CD4-positive, alpha-beta T cell treated with Interleukin-6 for 4 hours (primary cell): Measurements from ENCODE around the gene EIPR1.
"Not testable (repeated sequence)": the region's sequence is repeated elsewhere in the genome, so short reads cannot be mapped to it uniquely, and the experiment has no call there.

Experiments
- DNase-seq: peaks from one replicate; pipeline ENCODE4 v3.0.0-alpha.2; 2020; ENCODE audit warnings: mixed read lengths

Gene EIPR1

GRCh38 chr2:3301001-3301400 lies 76.6 kb downstream of the EIPR1 start:
- no peak for DNase-seq

- DNase-seq, result no peak
Observed at GRCh38 chr2:3300224-3300995, 77.2 kb downstream of the EIPR1 start.

- no peak for DNase-seq
Observed at GRCh38 chr2:3299703-3300102, 77.9 kb downstream of the EIPR1 start.

GRCh38 chr2:3299130-3299529 lies 78.5 kb downstream of the EIPR1 start:
- no peak for DNase-seq

- no peak for DNase-seq
Observed at GRCh38 chr2:3298191-3298590, 79.4 kb downstream of the EIPR1 start.

- DNase-seq, result no peak
Observed at GRCh38 chr2:3297523-3297922, 80.1 kb downstream of the EIPR1 start.

GRCh38 chr2:3296182-3296972 lies 81.2 kb downstream of the EIPR1 start:
- DNase-seq, result no peak

- no peak for DNase-seq
Observed at GRCh38 chr2:3294493-3294892, 83.1 kb downstream of the EIPR1 start.

- DNase-seq, result no peak
Observed at GRCh38 chr2:3294069-3294468, 83.5 kb downstream of the EIPR1 start.

- no peak for DNase-seq
Observed at GRCh38 chr2:3293221-3293620, 84.4 kb downstream of the EIPR1 start.

GRCh38 chr2:3292416-3292815 lies 85.2 kb downstream of the EIPR1 start:
- no peak for DNase-seq

GRCh38 chr2:3291750-3292149 lies 85.9 kb downstream of the EIPR1 start:
- no peak for DNase-seq

GRCh38 chr2:3291113-3291512 lies 86.5 kb downstream of the EIPR1 start:
- no peak for DNase-seq

GRCh38 chr2:3290655-3291054 lies 87.0 kb downstream of the EIPR1 start:
- no peak for DNase-seq

- DNase-seq, result no peak
Observed at GRCh38 chr2:3289971-3290370, 87.6 kb downstream of the EIPR1 start.

GRCh38 chr2:3289526-3289925 lies 88.1 kb downstream of the EIPR1 start:
- DNase-seq, result no peak

- DNase-seq, result no peak
Observed at GRCh38 chr2:3289171-3289515, 88.5 kb downstream of the EIPR1 start.

- no peak for DNase-seq
Observed at GRCh38 chr2:3288470-3289170, 89.0 kb downstream of the EIPR1 start.

GRCh38 chr2:3287896-3288295 lies 89.7 kb downstream of the EIPR1 start:
- DNase-seq, result no peak

- DNase-seq, result not testable (repeated sequence)
Observed at GRCh38 chr2:3286646-3287036, 91.0 kb downstream of the EIPR1 start.

GRCh38 chr2:3285901-3286645 lies 91.5 kb downstream of the EIPR1 start:
- DNase-seq, result no peak

GRCh38 chr2:3284657-3285630 lies 92.7 kb downstream of the EIPR1 start:
- no peak for DNase-seq
